Measurements from ENCODE around the gene LAIR2. TPM values are rescaled to one million over a fixed set of nuclear protein-coding genes. Genes with fewer than 3 reads are reported as not detected.

Gene LAIR2
- total and polyA plus RNA-seq, 2 of the 13 experiments (the other 11 are each of a cell fraction or from before 2014, with no cell fraction given) = 1.3 to 1.9 TPM

GRCh38 chr19:54464630-54465425 lies 37.8 kb upstream of the LAIR2 start (continued):
- no peak for TF ChIP-seq ZFP36 (IDR thresholded peaks at IDR 0.05; ENCODE audit: borderline replicate concordance, low read depth, low read length, partially characterized antibody)
- no peak for TF ChIP-seq TFDP2 (CRISPR knock-in tag; IDR thresholded peaks at IDR 0.05)
- no peak for TF ChIP-seq ZNF143 (CRISPR knock-in tag; IDR thresholded peaks at IDR 0.05)
- peak; percentile 7; the same call in 1 of the 2 replicates for TF ChIP-seq TFAP4 (IDR thresholded peaks at IDR 0.05; ENCODE audit: borderline replicate concordance, low read depth)
- TF ChIP-seq E2F2 (CRISPR knock-in tag; IDR thresholded peaks at IDR 0.05; ENCODE audit: borderline replicate concordance) = 0 out of 2 replicates have a peak, but pooled peaks have one; percentile 25
- no peak for TF ChIP-seq ZNF234 (CRISPR knock-in tag; conservative IDR thresholded peaks at IDR 0.05)
- TF ChIP-seq ZBED4 (CRISPR knock-in tag; IDR thresholded peaks at IDR 0.05; ENCODE audit: borderline replicate concordance) = peak; percentile 32; the same call in 1 of the 2 replicates
- TF ChIP-seq HIC2 (CRISPR knock-in tag; IDR thresholded peaks at IDR 0.05; ENCODE audit: low read depth) = no peak
- no peak for TF ChIP-seq RFX3 (CRISPR knock-in tag; IDR thresholded peaks at IDR 0.05)
- peak; percentile 53; the same call in 1 of the 2 replicates for TF ChIP-seq HOXA3 (CRISPR knock-in tag; IDR thresholded peaks at IDR 0.05)
- TF ChIP-seq MYPOP (CRISPR knock-in tag; IDR thresholded peaks at IDR 0.05) = peak; percentile 23; the same call in 1 of the 2 replicates
- no peak for TF ChIP-seq MIXL1 (CRISPR knock-in tag; IDR thresholded peaks at IDR 0.05)
- TF ChIP-seq MEF2D (CRISPR knock-in tag; IDR thresholded peaks at IDR 0.05) = peak; percentile 62
- TF ChIP-seq HDAC1 (CRISPR knock-in tag; IDR thresholded peaks at IDR 0.05) = no peak; the same call in 1 of the 2 replicates
- TF ChIP-seq CERS6 (CRISPR knock-in tag; IDR thresholded peaks at IDR 0.05) = no peak
